ENCODE data around the gene DCC.

DCC gene

DNA sequence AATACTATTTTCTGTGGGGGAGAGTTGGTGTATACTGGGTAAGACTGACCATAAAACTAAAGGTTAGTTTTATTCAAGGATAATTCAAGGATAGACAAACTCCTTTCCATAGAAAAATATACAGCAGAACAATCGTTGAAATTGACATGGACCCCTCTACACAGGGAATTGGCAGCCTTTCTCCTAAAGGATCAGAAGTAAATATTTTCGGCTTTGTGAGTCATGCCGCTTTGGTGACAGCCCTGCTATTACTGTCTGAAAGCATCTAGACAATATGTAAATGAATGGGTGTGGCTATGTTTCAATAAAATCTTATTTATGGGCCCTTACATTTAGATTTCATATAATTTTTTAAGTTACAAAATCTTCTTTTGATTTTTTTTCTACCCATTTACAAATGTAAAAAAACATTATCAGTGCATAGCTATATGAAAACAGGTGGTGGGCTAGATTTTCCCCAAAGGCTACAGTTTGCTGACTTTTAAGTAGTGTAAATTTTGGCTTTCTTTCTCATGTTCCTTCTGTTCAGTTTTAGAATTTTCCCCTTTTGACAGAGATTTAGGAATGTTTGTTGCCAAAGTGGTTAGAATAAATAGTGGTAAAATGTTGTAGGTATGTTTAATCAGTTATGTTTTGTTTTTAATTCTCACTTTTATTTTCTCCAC is 270.6 kb downstream of the DCC start:
- no peak for DNase-seq

DNA sequence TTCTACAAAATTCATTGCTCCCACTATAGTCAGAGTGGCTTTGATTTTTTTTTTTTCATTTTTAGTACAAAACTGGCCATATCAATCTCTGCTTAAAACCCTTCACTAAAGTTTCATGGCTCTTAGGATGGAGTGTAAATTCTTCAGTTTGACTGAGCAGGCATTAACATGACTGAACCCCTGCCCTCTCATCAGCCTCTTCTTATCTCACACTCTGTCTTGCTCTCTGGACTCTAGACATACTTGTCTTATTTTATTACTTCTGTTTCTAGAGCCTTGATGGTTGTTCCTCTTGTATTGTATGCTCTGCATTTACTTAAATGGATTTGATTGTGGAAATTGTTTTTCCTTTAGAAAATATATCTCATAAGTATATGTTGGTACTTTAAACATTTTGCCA is 272.4 kb downstream of the DCC start:
- DNase-seq: no peak

DNA sequence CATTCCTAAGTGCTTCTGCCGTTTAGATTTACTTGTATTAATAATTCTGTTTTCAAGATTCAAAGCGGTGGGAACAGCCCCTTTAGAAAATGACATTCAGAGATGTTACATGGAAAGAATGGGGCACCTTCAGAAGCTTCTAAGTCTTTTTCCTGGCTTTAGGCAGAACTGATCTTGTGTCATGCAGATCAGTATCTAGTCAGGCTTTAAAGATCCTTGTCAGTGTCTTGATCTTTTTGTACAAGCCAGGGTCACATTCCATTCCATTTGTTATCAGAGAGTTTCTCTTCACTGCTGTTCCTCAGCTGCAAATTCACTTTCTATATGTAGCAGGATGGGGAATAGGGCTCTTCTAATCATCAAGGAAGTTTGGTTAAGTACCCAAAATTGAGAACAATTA is 275.3 kb downstream of the DCC start:
- no peak for DNase-seq

DNA sequence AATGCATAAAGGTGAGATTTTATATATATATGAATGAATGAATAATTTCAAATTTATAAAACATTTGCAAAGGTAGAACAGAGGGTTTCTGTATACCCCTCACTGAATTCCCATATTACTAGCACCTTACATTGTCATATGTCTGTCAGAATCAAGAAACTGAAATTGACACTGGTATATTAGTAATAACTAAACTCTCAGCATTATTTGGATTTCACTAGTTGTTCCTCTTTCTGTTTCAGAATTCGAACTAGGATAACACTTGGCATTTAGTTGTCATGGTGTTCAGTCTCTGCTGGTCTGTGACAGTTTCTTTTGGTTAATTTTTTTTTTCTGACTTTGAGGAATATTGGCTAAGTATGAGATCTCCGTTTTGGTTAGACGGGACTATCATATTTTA is 275.9 kb downstream of the DCC start:
- no peak for DNase-seq

DNA sequence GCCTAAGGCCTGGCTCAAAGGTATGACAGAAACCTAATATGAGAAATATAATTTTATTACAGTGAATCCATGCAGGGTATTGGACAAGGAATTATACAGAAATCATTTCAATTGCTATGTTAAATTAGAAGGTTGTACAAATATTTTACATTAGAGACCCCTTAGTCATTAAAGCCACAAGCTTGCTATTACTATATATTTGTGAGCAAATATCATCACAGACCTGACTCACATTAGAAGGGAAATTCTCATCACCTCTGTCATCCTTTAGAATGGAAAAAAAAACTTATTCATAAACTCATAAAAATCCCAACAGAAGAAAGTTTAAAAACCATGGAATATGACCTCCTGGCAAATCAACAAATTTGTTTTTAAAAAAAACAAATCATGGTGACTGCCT is 277.9 kb downstream of the DCC start:
- DNase-seq: no peak

DNA sequence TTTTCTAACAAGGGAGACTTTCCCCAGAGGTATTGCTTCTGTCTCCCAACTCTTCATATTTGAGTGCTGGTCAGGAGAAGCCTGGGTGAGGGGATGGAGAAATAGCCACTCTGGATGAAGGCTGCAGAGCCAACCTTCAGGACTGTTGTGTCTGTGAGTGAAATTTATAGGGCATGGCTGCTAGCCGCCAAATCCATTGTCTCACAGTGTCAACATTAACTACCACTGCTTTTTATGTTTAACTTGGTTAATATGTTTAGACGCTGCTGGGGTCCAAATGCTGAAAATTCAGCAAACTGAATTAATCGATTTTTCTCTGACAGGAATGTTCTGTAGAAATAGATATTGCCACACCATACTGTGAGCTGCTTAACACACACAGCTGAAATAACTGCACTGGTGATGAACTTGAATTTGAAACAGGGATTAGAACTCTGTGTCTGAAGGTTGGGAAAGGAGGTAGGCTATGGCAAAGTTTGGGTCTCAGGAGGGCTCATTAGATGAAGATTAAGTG is 281.0 kb downstream of the DCC start:
- no peak for DNase-seq

DNA sequence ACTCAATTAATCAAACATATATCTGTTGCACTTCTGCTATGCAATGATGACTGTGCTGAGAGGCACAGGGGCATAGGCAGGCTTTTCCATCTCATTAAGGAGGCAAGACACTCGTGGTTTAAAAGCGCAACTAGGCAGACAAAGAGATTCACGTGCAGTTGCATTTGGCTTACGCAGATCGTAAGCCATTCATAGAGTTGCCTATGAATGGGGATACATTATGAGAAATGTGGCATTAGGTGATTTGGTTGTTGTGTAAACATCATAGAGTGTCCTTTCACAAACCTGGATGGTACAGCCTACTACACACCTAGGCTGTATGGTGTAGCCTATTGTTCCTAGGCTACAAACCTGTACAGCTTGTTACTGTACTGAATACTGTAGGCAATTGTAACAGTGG is 284.7 kb downstream of the DCC start:
- no peak for DNase-seq

DNA sequence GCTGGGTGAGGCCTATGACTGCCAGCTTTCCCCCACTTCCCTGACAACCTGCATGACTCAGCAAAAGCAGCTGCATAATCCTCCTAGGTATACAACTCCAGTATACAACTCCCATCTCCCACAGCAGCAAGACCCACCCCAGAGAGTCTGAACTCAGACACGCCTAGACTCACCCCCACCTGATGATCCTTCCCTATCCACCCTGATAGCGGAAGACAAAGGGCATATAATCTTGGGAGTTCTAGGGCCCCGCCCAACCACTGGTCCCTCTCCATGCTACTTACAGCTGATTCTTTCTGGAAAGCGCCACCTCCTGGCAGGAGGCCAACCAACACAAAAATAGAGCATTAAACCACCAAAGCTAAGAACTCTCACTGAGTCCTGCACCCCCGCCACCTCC is 296.5 kb downstream of the DCC start:
- DNase-seq: no peak

DNA sequence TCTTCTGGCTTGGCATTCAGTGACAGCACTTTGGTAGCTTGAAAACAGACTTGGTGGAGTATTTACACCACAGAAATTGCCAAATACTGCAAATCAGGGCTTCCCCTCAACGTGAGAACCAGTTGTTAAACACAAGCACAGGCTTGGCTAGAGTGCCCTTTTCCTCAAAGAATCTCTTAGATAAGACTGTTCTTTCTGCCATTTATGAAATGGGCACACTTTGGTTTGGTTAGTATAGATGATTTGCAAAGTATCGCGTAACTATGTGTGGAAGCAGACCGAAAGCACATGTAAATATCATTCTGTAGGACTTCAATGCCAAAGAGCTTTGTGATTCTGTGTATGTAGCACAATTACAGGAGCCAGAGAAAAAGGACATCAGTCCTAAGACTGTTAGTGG is 308.2 kb downstream of the DCC start:
- DNase-seq: no peak

DNA sequence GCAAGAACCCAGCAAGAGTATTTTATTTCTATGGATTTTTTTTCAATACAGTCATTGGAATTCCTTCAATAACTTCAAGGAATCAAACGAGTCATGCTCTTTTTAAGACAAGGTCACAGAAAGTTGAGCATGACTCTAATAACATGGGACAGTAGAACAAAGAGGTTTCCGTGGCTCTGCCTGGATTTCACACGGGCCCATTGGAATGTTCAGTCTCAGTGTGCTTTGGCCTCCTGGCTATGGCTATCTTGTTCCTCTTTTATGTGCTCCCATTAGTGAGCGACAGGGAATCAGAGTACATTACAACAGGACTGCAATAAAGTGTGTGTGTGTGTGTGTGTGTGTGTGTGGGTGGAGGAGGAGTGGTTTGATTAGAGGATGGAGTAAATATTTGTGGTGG is 312.4 kb downstream of the DCC start:
- no peak for DNase-seq

DNA sequence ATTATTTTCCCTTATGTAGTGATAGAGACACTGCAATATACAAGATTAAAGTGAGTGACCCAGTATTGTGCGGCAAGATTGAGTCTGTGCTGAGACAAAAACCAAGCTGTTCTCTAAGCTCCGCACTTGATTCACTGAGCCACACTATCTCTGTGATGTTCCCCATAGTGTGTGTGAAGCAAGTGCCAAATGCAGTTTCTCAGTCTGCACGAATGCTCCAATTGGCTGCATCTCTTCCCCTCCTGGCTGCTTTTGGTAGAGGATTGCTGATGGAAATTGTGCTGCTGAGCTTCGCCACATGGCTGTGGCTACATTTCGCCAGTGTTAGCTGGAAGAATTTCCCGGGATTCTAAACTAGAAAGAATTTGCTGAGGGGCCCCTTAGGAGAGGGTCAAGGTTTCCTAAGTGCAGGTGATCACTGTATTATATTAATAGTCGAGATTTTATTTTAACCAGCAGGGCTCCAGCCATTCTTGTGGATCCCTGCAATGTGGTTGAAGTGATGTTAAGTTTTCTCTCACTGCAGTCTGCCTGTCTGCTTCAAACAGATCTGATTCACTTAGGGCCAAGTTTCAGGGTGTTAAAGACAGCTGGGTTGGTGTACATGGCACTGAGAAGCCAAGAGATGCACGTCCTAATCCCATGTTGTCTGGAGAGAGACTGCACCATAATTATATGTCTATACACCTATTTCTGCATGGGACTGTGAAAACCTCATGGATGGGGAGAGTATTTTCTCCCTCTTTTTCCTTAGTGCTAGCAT is 317.2 kb downstream of the DCC start:
- no peak for DNase-seq

DNA sequence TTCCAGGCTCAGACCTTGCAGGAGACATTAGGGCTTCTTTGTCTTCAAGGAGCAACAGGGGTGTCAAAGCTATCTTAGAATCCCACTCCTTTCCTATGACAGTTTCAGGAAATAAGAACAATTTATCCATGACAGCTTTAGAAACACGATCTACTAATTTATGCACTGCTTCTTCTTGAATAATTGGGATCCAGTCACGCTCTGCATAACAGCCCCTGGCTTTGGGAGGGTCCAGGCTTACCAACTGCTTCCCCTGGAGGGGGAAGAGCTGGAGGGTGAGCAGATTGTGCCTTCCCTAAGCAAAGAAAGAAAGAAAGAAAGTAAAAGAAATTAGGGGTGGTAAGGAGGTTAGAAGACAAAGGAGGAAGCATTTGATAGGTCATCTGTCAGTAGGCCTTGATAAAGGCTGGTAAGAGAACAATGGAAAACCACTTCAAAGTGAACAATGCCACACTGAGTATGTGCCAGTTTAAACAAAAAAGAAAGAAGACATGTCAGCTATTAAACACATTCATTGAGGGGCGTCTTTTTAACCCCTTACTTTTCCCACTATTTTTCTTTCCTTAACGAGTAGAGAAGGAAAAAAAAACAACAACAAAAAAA is 327.6 kb downstream of the DCC start:
- DNase-seq: no peak

DNA sequence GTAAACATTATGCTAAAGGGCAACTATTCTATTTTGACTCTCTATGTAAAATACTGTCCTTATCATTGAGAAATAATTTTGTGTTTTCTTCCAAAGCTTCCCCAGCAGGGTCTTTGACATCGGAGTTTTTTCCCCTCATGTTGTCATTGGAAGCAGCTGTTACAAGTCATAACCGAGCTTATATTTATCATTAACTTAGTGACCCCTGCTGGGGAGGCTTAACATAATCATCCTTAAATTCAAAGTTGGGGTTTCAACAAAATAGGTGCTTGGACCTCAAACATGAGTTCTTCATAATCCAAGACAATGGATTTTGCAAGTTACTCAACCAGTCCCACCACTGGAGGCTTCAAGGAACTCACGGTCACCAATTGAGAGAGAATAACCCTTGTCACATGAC is 330.9 kb downstream of the DCC start:
- DNase-seq: peak; percentile 30

DNA sequence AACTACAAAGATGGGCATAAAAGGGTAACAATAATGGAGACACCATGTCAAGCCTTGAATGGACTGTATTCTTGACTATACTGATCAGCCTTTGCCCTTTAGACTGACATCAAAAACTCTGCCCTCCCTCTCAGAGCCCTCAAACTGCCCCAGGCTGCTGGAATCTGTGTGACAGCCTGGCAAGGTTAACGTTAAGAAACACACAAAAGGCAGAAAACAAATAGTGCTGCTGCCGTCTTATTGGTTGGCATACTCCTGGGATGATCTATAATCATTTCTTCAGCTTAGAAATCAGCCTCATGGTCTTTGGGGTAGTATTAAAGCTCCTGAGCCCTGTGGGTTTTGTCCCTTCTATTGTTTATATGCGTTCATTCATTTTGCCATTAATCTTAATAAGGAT is 338.0 kb downstream of the DCC start:
- DNase-seq: peak; percentile 18

DNA sequence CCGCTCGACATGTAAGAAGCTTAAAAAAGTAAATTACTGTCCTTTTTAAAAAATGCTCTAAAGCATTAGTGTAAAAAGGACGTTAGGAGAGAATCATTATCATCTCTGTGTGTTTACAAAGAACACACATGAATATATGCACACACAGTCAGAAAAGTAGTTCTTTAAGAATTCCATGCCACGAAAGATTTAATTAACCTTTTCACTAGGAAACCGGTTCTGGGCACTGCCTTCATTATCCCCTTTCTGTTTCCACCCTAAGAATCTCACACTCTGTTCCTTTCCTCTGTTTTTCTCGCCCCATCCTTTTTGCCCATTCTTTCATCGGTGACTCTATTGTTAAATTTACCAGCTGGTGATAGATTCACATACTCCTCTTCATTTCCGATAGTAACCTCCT is 338.6 kb downstream of the DCC start:
- no peak for DNase-seq

DNA sequence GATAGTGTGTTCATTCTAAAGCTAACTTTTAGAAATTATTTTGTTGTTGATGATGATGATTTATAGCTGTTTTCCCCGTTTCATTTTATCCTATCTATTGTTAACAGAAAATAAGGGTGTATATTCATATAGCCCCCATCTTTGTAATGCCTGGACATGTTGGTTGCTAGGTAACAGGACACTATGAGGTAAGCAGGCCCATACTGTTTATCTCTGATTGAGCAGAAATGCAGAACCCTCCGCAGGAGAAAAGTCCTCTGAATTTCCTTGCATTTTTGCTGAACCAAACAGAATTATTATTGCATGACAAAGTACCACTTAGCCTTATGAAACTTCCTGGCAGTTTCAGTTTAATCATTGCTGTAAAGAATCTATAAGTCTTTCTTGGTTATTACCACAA is 339.4 kb downstream of the DCC start:
- DNase-seq: no peak

DNA sequence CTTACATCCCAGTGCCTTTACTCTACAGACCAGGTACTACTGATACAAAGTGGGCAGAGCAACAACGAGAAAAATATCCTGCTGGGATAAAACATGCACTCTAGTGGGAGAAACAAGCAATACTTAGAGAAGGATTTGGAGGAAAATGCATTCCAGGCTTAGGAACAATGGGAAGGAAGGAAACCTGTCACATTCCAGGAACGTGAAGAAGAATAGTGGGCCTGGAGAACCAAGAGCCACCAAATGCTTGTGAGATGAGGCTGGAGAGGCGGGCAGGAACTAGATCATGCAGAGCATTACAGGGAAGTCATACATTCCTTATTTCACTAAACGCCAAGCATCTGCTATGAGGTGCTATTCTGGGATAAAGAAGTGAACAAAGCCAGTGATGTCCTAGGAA is 342.3 kb downstream of the DCC start:
- DNase-seq: no peak

DNA sequence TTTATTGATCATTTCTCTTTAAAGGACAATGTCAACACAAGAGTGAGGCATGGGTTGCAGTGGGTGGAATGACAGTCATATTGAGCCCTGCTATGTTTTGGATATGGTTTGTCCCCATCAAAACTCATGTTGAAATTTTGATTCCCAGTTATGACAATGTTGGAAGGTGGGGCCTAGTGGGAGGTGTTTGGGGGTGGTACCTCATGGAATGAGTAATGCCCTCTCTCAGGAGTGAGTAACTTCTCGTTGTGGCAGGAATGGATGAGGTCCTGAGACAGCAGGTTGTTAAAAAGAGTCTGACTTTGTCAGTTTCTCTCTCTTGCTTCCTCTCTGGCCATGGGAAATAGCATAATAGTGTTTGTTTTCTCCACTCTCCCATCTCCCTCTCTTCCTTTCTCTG is 345.3 kb downstream of the DCC start:
- no peak for DNase-seq

DNA sequence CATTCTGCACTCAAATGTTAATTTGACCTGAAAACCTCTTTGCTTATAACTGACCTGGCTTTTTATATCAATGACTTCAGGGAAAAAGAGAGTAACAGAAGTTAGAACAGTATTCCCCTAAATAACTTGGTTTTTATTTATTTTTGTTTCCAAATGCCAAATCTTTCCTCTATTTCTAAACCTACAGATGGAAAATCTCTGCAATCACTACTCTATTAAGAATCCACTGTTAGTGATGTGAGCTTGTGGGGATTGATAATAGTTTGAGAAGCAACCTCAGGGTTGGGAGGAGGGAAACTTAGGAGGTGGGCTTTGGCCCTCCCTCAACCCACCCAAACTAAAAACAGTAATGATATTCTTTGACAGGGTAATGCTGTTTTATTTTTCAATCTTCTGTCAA is 351.8 kb downstream of the DCC start:
- no peak for DNase-seq

DNA sequence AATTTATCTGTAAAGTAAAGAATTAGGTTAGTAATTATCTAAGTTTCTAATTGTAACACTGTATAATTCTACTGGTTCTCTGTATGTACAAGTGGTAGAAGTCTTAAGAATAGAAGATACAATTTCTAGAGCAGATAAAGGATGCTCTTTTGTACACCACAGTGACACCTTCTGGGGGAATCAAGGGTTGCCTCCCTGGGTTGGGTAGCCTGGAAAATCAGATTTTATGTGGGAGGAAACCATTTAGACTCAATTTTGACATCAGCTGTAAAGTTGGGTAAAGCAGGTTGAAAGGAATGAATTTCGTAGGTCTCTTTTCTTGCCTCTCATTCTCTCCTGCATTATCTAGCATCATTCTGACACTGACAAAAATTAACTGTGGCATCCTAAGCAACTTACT is 354.8 kb downstream of the DCC start:
- peak; percentile 24 for DNase-seq

DNA sequence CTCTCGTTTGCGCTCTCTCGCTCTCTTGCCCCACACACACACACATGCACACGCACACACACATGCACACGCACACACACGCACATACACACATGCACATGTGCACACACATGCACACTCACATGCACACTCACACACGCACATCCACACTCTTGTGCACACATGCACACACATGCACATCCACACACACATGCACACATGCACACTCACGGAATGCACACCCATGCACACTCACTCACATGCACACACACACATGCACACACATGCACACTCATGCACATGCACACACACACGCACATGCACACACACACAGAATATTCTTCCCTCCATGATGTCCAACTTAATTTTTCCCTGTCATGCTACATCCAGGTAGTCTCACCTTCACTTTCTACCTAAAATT is 360.1 kb downstream of the DCC start:
- no peak for DNase-seq

DNA sequence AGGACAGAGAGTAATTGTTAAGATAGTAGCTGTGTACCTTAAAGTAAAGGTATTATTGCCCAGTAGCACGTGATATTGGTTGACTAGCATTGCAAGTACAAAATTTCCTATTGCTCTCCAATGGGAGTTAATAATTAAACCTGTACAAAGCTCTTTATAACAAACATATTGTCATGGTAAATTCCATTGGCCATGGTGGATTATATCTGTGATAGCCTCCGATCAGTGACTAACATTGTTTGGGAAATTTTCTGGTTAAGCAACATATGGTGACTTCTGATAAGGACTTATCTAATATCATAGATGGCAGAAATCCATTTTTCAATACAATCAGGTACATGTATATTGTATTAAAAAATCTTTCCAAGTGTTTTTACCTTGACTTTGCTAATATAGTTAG is 360.8 kb downstream of the DCC start:
- no peak for DNase-seq

DNA sequence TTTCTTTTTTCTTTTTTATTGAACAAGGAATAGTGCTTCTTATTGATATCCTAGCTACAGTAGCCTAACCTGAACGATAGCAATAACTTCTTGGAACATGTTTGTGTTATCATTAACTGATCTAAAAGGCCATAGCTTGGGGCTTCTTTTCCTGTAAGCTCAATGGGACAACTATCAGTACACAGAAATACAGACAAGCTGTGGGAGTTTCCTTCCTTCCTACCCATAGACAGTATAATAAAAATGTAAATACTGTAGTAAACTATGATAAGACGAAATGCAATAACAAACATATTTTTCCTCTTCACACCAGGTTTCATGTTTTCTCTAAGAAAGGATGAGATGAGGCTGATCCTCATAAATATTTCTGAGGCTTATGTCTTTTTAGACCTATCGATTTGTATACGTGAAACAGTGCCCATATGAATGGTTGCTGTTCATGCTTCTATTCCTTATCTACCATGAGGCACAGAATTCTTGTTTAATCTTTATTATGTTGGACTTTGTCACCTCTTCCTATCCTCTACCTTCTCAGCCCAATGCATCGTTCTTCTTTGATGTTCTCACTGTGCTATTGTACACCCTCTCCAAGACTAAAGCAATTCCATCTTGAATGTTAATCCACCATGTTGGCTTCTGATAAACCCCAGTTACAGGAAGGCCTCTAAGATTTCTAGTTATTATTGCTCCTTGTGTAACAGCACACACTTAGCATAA is 361.4 kb downstream of the DCC start:
- no peak for DNase-seq

DNA sequence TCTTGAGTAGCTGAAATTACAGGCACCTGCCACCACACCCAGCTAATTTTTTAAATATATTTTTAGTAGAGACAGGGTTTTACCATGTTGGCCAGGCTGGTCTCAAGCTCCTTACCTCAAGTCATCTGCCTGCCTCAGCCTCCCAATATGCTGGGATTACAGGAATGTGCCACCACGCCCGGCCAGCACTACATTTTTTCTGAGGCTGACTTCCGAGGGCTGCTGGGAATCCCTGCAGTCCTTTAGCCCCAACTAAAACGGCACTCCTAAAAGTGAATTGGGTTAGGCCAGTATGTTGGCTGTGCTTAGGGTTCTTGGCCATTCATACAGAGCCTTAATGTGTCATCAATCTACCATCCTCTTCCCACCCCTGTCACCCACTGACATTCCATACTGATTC is 375.4 kb downstream of the DCC start:
- DNase-seq: peak; percentile 26
